A673 (cell line): ENCODE results near the gene ZC3H6. TPM values are rescaled to one million over a fixed set of nuclear protein-coding genes. Genes with fewer than 3 reads are reported as not detected.

Experiments used
- BruUV-seq: library from RNA; stranded (reverse); fragments of 400-500 nt; replicated peaks from 2 replicates; lab custom pipeline; 2021; lab: Mats Ljungman, UMichigan
- CTCF ChIA-PET: fragments of 300-600 bp; sonication (Branson Sonifier 250); formaldehyde crosslinking; loops from one replicate; lab custom pipeline; 2022; ENCODE audit warnings: antibody characterized with exemption; lab: Charles Lee
- POLR2A ChIA-PET: fragments of 300-600 bp; sonication (Branson Sonifier 250); formaldehyde crosslinking; loops from one replicate; lab custom pipeline; 2022; ENCODE audit warnings: antibody characterized with exemption; ENCODE audit not compliant: low non-redundant PET; lab: Charles Lee
- DNase-seq: peaks from one replicate; pipeline ENCODE4 v3.0.0-alpha.2; 2015; ENCODE audit warnings: low spot score
- H3K27ac ChIP-seq: fragments of 200-600 bp; sonication (generic); 2 replicates; pipeline ENCODE4 v1.5.1; 2016; ENCODE audit warnings: mixed run types, low read depth, mild to moderate bottlenecking, mixed read lengths, antibody characterized with exemption, low read length; ENCODE audit not compliant: poor library complexity, severe bottlenecking
- H3K27me3 ChIP-seq: fragments of 200-600 bp; sonication (generic); replicated peaks from 2 replicates; pipeline ENCODE4 v1.6.1; 2017; ENCODE audit warnings: mixed run types, low read depth, mild to moderate bottlenecking, mixed read lengths, antibody characterized with exemption, low read length; ENCODE audit not compliant: insufficient read depth, poor library complexity
- H3K36me3 ChIP-seq: fragments of 200-600 bp; sonication (generic); 2 replicates; pipeline ENCODE4 v1.6.1; 2016; ENCODE audit warnings: mixed run types, mild to moderate bottlenecking, mixed read lengths, antibody characterized with exemption, low read length; ENCODE audit not compliant: insufficient read depth, poor library complexity, severe bottlenecking
- H3K4me1 ChIP-seq: fragments of 200-600 bp; sonication (generic); 2 replicates; pipeline ENCODE4 v1.6.1; 2017; ENCODE audit warnings: mixed run types, mild to moderate bottlenecking, mixed read lengths, antibody characterized with exemption, low read length; ENCODE audit not compliant: insufficient read depth, poor library complexity, severe bottlenecking
- H3K4me3 ChIP-seq: fragments of 200-600 bp; sonication (generic); 2 replicates; pipeline ENCODE4 v1.5.1; 2016; ENCODE audit warnings: low read depth, mixed run types, mild to moderate bottlenecking, mixed read lengths, low read length; ENCODE audit not compliant: poor library complexity, severe bottlenecking
- H3K9me3 ChIP-seq: fragments of 200-600 bp; sonication (generic); 2 replicates; pipeline ENCODE4 v1.6.1; 2016; ENCODE audit warnings: mixed run types, low read depth, mild to moderate bottlenecking, mixed read lengths, antibody characterized with exemption, low read length; ENCODE audit not compliant: poor library complexity, severe bottlenecking
- EZH2 ChIP-seq: fragments of 200-600 bp; sonication (generic); IDR thresholded peaks from 2 replicates; pipeline ENCODE4 v1.6.1; 2017; ENCODE audit warnings: borderline replicate concordance, low read depth, mild to moderate bottlenecking, mixed read lengths, antibody characterized with exemption, low read length; ENCODE audit not compliant: poor library complexity, severe bottlenecking
- intact Hi-C: fragments of 100-400 bp; cut with micrococcal nuclease; formaldehyde crosslinking; loops from one replicate; pipeline ENCODE4 v1.10.0; 2022; ENCODE audit not compliant: unreplicated experiment
- total RNA-seq: library from RNA; stranded (reverse); gene quantifications from 2 replicates; pipeline ENCODE4 v1.2.3, GENCODE V29; 2021
- TF ChIP-seq, protein P1 (sequence below): fragments of 300-800, 200-600 bp; sonication (generic); conservative IDR thresholded peaks from 2 replicates; pipeline ENCODE4 v1.5.1; 2017; ENCODE audit warnings: low read depth, mild to moderate bottlenecking, antibody characterized with exemption, low read length, moderate library complexity, mixed read lengths

Gene ZC3H6
- total RNA-seq, 1 experiment from 2014 or later, result 7.6 TPM

DNA sequence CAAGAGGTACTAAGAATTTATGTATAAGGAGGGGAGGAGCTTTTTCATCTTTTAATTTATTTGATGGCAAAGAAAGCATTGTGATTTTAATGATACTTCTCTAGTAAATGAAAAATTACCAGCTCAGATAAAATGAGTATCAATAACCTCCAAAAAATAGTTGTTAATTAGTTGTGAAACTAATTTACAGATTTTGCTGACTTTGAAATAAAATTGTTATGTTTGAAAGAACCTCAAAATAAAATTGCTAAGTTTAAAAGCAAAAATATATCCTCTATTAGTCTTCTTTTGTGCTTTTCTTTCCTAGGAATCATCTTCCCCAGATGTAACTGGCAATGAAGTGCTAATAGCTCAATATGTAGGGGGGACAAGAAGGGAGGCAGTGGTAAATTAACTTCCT lies 36.5 kb downstream of the ZC3H6 start:
- H3K36me3 ChIP-seq, result peaks cover 4% of the 10 kb centered on the region
- no peaks in the 10 kb centered on the region for H3K4me1 ChIP-seq
- H3K4me3 ChIP-seq, result no peak overlapping the region
- BruUV-seq, result no TSS peak
- CTCF ChIA-PET, result no interaction called here
- intact Hi-C loops, result no loop called here
- TF ChIP-seq, protein P1, sequence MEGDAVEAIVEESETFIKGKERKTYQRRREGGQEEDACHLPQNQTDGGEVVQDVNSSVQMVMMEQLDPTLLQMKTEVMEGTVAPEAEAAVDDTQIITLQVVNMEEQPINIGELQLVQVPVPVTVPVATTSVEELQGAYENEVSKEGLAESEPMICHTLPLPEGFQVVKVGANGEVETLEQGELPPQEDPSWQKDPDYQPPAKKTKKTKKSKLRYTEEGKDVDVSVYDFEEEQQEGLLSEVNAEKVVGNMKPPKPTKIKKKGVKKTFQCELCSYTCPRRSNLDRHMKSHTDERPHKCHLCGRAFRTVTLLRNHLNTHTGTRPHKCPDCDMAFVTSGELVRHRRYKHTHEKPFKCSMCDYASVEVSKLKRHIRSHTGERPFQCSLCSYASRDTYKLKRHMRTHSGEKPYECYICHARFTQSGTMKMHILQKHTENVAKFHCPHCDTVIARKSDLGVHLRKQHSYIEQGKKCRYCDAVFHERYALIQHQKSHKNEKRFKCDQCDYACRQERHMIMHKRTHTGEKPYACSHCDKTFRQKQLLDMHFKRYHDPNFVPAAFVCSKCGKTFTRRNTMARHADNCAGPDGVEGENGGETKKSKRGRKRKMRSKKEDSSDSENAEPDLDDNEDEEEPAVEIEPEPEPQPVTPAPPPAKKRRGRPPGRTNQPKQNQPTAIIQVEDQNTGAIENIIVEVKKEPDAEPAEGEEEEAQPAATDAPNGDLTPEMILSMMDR, result no peak
- no peak for TF ChIP-seq EZH2
- no peak overlapping the region for H3K27ac ChIP-seq
- POLR2A ChIA-PET, result no interaction called here
- no peak for DNase-seq
- H3K9me3 ChIP-seq, result no peaks in the 10 kb centered on the region
- no peaks in the 10 kb centered on the region for H3K27me3 ChIP-seq

DNA sequence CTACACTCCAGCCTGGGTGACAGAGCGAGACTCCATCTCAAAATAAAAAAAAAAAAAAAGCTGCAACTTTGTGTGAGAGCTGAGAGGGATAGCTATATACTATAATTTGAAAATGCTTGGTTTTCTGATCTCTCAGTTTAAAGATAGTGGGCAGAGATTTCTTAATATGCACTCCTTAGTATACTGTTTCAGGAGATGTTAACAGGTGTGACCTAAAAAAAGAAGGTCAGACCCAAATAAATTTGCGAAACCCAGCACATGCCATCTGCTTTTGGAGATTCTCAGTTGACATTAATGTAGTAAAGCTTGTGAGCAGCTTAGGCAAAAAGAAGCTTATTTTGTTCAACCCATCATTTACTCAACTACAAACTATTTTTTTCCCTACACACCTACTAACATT lies 37.4 kb downstream of the ZC3H6 start:
- intact Hi-C loops, result no loop called here
- H3K4me3 ChIP-seq, result no peak overlapping the region
- ChIA-PET POLR2A (interaction anchor here (0.7 kb wide), 1 partner anchor 244 kb away, joined by 3 read pairs; no protein-coding TSS in a partner anchor), CTCF (no interaction called here)
- no TSS peak for BruUV-seq
- H3K27me3 ChIP-seq, result no peaks in the 10 kb centered on the region
- DNase-seq, result no peak
- no peak overlapping the region for H3K27ac ChIP-seq
- no peaks in the 10 kb centered on the region for H3K9me3 ChIP-seq
- H3K4me1 ChIP-seq, result no peaks in the 10 kb centered on the region
- TF ChIP-seq, protein P1, result no peak
- no peak for TF ChIP-seq EZH2
- H3K36me3 ChIP-seq, result peaks cover 4% of the 10 kb centered on the region

DNA sequence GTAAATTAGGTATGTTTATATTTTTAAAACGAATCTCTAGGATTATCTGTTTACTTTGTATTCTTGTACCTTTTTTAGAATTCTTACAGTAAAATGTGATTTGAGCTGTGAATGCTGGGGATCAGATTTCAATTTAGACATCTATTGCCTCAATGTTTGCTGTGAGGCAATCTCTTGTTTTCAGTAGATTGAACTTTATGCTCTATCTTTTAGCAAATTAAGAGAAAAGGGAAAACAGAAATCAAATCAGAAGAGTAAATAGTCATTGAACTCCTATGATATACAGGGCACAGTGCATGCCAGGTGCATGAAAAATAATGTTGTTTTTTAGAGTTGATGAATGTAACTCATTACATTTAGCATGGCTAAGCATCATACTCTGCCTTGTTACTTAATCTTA lies 39.5 kb downstream of the ZC3H6 start:
- Histone ChIP-seq H3K9me3 (no peaks in the 10 kb centered on the region), H3K4me3 (no peak overlapping the region), H3K36me3 (peaks cover 4% of the 10 kb centered on the region), H3K27ac (no peak overlapping the region), H3K4me1 (no peaks in the 10 kb centered on the region), H3K27me3 (no peaks in the 10 kb centered on the region)
- no peak for DNase-seq
- no TSS peak for BruUV-seq
- intact Hi-C loops, result no loop called here
- ChIA-PET CTCF (no interaction called here), POLR2A (no interaction called here)
- TF ChIP-seq EZH2, result no peak
- TF ChIP-seq, protein P1, result no peak
